Astrocyte of the cerebellum (primary cell): Measurements from ENCODE around the gene FUT2.
A peak's percentile ranks its signal among the peaks of the same experiment; 100 is the strongest.
"Not testable (repeated sequence)": the region's sequence is repeated elsewhere in the genome, so short reads cannot be mapped to it uniquely, and the experiment has no call there.

Experiments used
- DNase-seq: peaks from one replicate; pipeline ENCODE4 v3.0.0-alpha.2; 2011; ENCODE audit warnings: low read depth
- H3K4me3 ChIP-seq: 2 replicates; pipeline ENCODE4 v1.5.1; 2011; ENCODE audit warnings: mild to moderate bottlenecking, low read depth, low read length, moderate library complexity
- CTCF ChIP-seq: IDR thresholded peaks from 2 replicates; pipeline ENCODE4 v1.5.1; 2012; ENCODE audit warnings: low read length, low read depth, moderate library complexity, mild to moderate bottlenecking; ENCODE audit errors: missing control alignments
- in situ Hi-C: cut with HindIII; loops from 2 replicates; pipeline ENCODE4 v1.10.0; 2017; ENCODE audit warnings: low sequenced_read_pairs

FUT2 gene

DNA sequence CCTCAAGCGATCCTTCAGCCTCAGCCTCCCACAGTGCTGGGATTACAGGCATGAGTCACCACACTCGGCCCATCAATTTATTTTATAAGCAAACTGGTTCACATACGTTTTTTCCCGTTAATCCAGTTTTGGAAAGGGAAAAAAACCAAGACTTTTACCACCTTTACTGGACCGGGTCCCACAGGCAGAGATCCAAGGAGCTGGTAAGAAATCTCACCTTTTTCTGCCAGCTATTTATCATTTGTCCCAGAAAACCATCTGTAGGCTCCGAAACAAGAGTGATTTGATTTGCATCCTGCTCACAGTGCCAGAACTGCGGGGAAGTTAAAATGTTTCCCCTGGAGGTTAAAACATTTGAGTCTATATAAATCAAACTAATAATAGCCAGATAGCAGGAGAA lies 6.3 kb upstream of the FUT2 start:
- no peak overlapping the region for H3K4me3 ChIP-seq
- in situ Hi-C loops: no loop called here
- DNase-seq: no peak
- no peak for TF ChIP-seq CTCF

- in situ Hi-C loops, H3K4me3 ChIP-seq, DNase-seq: not testable (repeated sequence)
Observed at GRCh38 chr19:48693629-48694028, 2.1 kb upstream of the FUT2 start.

DNA sequence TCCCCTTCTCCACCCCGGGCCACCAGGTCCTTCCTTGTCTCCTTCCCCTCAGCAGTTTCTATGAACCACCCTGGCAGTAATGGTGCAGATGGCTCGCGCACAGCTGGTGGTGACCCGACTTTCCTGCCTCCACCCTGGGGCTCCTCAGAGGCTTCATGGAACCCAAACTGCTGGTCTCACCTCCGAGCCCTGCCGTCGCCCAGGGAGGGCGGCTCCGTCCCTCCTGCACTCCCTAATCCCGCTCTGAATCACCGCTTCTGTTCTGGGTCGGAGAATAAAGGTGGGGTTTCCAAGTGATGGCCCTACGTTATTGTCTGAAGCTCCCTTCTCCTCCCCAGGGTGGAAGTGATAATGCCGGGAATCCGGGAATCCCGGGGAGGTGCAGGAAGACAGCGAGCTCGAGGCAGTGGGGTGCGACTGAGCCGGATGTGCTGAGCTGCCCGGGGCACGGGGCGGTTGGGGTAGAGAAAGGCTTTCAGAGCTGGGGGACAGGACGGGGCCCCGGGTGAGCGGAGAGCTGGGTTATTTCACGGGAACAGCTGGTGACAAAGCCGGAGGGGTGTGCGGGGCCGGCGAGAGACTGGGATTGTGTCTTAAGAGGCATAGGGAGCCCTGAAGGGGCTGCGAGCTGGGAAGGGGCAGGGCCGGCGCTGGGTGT lies 711 bp downstream of the FUT2 start:
- DNase-seq: no peak
- peak overlapping the region; percentile 7 for H3K4me3 ChIP-seq
- in situ Hi-C loops: no loop called here
- no peak for TF ChIP-seq CTCF

DNA sequence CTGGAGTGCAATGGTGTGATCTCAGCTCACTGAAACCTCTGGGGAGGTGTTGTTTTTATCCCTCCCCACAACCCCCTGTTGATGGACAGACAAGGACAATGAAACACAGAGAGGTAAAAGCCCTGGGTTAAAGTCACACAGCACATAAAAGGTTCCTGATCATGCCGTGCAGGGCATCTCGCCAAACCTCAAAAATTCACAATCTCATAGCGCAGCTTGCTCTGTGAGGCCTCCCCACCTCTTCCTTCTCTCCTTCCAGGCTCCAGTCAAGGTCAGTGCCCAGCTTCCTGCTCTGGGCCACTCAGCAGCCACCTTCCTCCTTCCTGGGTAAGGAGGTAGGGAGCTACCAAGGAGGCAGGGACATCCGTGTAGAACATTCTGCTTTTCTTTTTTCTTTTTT lies 2.3 kb downstream of the FUT2 start:
- in situ Hi-C loops: no loop called here
- DNase-seq: peak; percentile 49
- H3K4me3 ChIP-seq: no peak overlapping the region
- no peak for TF ChIP-seq CTCF

DNA sequence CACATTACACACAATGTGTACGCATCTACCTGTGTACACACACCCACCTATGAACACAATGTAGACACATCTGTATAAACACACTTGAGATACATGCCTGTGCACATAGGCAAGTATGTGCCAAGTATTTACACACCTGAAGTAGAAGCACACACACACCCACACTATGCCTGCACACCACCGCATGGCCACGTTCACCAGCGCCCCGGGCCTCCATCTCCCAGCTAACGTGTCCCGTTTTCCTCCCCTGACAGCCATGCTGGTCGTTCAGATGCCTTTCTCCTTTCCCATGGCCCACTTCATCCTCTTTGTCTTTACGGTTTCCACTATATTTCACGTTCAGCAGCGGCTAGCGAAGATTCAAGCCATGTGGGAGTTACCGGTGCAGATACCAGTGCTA lies 6.9 kb downstream of the FUT2 start:
- DNase-seq: no peak
- no peak for TF ChIP-seq CTCF
- in situ Hi-C loops: no loop called here
- no peak overlapping the region for H3K4me3 ChIP-seq

GRCh38 chr19:48703316-48703715 lies 7.5 kb downstream of the FUT2 start:
- no peak overlapping the region for H3K4me3 ChIP-seq
- no peak for TF ChIP-seq CTCF
- in situ Hi-C loops: no loop called here
- no peak for DNase-seq

DNA sequence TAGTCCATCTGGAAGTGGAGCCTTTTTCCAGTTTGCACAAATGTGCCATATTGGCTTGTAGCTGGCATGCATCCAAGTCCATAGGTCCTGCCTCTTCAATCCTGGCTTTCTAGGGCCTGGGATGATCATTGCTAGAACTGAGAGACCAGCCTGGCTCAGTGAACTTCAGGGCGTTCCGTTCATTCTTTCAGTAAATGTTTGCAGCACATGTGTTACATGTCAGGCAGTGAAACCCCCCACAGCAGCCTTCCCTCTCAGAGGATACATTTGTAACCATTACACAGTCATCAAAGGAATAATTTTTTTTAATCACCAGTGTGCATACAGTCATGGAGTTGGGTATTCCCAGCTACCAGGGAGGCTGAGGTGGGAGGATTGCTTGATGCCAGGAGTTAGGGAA lies 9.7 kb downstream of the FUT2 start:
- no peak for DNase-seq
- H3K4me3 ChIP-seq: no peak overlapping the region
- no peak for TF ChIP-seq CTCF
- in situ Hi-C loops: no loop called here
